ENCODE measurements around the gene KMT2B.

KMT2B gene

DNA sequence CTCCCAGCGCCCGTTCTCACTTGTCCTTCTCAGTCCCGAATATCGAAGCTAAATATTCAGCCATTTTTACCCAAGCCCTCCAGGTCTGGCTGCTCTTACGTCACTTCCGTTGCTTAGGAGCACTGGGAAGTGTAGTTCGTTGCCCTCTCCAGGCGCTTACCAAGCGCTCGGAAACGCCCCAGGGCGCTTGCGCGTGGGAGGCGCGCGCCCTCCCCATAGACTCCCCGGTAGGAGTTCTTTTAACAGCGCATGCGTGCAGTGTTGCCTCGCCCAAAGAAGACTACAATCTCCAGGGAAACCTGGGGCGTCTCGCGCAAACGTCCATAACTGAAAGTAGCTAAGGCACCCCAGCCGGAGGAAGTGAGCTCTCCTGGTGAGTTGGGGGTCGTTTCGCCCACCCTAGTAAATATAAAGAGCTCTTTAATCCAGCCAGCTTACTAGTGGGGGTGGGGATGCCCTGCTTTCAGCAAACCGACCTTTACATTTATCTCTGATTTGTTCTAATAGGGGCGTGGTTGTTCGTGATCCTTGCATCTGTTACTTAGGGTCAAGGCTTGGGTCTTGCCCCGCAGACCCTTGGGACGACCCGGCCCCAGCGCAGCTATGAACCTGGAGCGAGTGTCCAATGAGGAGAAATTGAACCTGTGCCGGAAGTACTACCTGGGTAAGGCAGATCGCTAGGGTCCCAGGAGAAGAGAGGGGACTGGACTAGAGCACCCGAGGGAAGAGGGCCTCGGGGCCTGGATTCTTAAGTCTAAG, 27.7 kb downstream of the KMT2B start, which contains the start of the genes PSENEN and U2AF1L4:
Gene PSENEN (plus strand): TSS at position 324 of the 759 bp plus-strand sequence. CDS start 280 bp downstream, at position 604.
Gene U2AF1L4 (minus strand): TSS at position 91 of the 759 bp plus-strand sequence. CDS start 27 bp downstream, at position 64.
- peak; percentile 94 for FAIRE-seq
- peak; percentile 74 for DNase-seq (ENCODE audit: insufficient read length, low spot score)
- peak; percentile 2; the same call in 1 of the 2 replicates for TF ChIP-seq TAF1 (IDR thresholded peaks at IDR 0.05; ENCODE audit: low read depth, low read length)
- no peak; the same call in 1 of the 2 replicates for TF ChIP-seq POLR2AphosphoS5 (IDR thresholded peaks at IDR 0.05; ENCODE audit: low read depth, low read length)
- peak; percentile 69 for TF ChIP-seq SPI1 (IDR thresholded peaks at IDR 0.05; ENCODE audit: low read depth, low read length)

DNA sequence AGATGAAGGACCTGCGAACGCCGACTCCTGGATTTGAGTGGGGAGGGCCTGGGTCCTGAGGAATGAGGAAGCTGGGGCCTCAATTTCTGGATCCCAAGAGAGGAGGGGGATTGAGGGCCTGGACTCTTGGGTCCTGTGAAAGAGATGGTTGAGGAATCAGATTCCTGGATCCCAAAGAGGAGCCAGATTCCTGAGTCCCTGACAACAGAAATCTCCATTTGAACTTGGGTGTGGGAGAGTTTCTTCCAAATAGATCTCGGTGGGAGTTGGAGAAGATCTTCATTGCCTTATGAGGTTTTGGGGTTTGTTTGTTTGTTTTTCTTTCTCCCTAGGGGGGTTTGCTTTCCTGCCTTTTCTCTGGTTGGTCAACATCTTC, 28.3 kb downstream of the KMT2B start:
- no peak for DNase-seq (ENCODE audit: insufficient read length, low spot score)
- TF ChIP-seq SPI1 (IDR thresholded peaks at IDR 0.05; ENCODE audit: low read depth, low read length), result no peak
- TF ChIP-seq POLR2A (IDR thresholded peaks at IDR 0.05; ENCODE audit: low read depth, low read length), result no peak
- no peak for TF ChIP-seq POLR2AphosphoS5 (IDR thresholded peaks at IDR 0.05; ENCODE audit: low read depth, low read length)
- no peak for TF ChIP-seq POU2F2 (IDR thresholded peaks at IDR 0.05; ENCODE audit: low read depth, low read length)
- no peak for TF ChIP-seq TAF1 (IDR thresholded peaks at IDR 0.05; ENCODE audit: low read depth, low read length)
- no peak for TF ChIP-seq PAX5 (IDR thresholded peaks at IDR 0.05; ENCODE audit: insufficient read depth, low read length, severe bottlenecking)
- FAIRE-seq, result no peak

DNA sequence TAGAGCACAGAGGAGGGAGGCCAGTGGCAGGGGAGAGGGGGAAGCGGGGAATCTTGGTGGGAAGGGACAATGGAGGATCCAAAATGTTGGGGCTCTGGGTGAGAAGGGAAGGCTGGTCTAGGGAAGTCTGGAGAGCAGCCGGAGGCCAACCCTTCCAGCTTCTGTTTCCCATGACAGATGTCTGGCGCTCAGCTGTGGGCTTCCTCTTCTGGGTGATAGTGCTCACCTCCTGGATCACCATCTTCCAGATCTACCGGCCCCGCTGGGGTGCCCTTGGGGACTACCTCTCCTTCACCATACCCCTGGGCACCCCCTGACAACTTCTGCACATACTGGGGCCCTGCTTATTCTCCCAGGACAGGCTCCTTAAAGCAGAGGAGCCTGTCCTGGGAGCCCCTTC, 28.7 kb downstream of the KMT2B start:
- FAIRE-seq, result no peak
- DNase-seq (ENCODE audit: insufficient read length, low spot score), result no peak
- TF ChIP-seq POLR2A (IDR thresholded peaks at IDR 0.05; ENCODE audit: low read depth, low read length) (no peak), POU2F2 (IDR thresholded peaks at IDR 0.05; ENCODE audit: low read depth, low read length) (no peak), TAF1 (IDR thresholded peaks at IDR 0.05; ENCODE audit: low read depth, low read length) (no peak)

DNA sequence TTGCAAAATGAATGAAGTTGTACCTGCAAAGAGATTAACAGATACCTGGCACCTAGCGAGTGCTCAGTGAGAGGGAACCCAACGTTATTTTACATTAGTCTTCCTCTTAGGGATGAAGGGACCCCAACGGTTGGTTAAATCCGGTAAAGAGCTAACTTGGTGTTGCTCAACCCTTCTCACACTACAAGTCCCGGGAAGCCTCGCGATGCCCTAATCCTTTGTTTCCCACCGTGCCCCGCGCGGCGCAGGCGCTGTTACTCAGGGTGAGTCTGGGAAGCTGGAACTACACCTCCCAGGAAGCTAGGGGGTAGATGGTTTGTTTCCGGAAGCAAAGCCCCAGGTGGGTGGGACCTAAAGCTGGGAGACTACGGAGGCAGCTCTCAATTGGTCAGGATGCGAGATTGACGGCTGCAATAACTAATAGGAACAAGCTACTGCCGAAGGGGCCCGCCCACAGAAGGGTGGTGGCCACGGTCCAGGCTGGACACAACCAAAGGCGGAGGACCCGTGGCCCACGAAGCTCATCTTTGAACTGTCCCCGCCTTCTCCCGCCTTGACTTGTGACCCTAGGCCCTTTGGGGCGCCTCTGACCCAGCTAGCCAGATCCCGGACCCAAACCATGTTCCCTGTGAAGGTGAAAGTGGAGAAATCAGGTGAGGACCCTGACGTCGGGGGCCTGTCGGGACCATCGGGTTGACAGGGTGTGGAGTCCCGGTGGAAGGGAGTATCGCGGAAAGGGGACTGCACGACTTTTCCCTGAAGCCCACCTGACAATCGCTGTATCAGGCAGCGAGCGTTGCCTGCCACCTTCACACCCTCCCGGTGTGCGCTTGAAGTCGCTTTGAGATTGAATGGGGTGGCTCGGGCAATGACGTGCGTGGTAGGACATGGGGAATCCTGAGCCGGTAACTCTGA, 30.6 kb downstream of the KMT2B start, which contains the start of gene LIN37:
Gene LIN37 (plus strand): TSS at position 471 of the 915 bp plus-strand sequence. CDS start 149 bp downstream, at position 620.
- FAIRE-seq (peak; percentile 98), DNase-seq (ENCODE audit: insufficient read length, low spot score) (peak; percentile 84)
- no peak for TF ChIP-seq TAF1 (IDR thresholded peaks at IDR 0.05; ENCODE audit: low read depth, low read length)
- TF ChIP-seq POLR2A (IDR thresholded peaks at IDR 0.05; ENCODE audit: low read depth, low read length), result peak; percentile 26; the same call in 1 of the 2 replicates
- no peak for TF ChIP-seq PAX5 (IDR thresholded peaks at IDR 0.05; ENCODE audit: insufficient read depth, low read length, severe bottlenecking)
- TF ChIP-seq POLR2AphosphoS5 (IDR thresholded peaks at IDR 0.05; ENCODE audit: low read depth, low read length), result 0 out of 2 replicates have a peak, but pooled peaks have one; percentile 31
- TF ChIP-seq POU2F2 (IDR thresholded peaks at IDR 0.05; ENCODE audit: low read depth, low read length), result peak; percentile 55; the same call in 1 of the 2 replicates
- TF ChIP-seq SPI1 (IDR thresholded peaks at IDR 0.05; ENCODE audit: low read depth, low read length), result no peak

DNA sequence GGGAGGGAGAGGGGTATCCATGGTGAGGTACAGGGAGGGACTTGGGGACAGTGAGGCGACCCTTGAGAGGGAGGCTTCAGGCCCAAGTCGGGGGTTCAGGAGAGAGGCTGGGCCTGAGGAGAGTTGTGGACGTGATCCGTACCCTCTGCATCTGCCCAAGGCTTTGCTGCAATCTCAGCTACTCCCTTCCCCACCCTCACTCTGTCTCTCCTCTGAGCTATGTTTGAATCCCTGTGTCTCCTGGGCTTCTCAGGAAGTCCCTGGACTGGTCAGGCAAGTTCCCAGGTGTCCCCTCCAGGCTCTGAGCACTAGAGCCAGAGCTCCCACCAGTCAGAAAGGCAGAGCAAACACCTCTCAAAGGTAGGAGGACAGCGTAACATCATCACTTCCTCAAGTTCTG, 32.4 kb downstream of the KMT2B start:
- DNase-seq (ENCODE audit: insufficient read length, low spot score), result no peak
- no peak for FAIRE-seq
- TF ChIP-seq TAF1 (IDR thresholded peaks at IDR 0.05; ENCODE audit: low read depth, low read length), result no peak
- TF ChIP-seq PAX5 (IDR thresholded peaks at IDR 0.05; ENCODE audit: insufficient read depth, low read length, severe bottlenecking), result no peak
- TF ChIP-seq POLR2AphosphoS5 (IDR thresholded peaks at IDR 0.05; ENCODE audit: low read depth, low read length), result no peak
- no peak for TF ChIP-seq POLR2A (IDR thresholded peaks at IDR 0.05; ENCODE audit: low read depth, low read length)
- no peak for TF ChIP-seq SPI1 (IDR thresholded peaks at IDR 0.05; ENCODE audit: low read depth, low read length)
- no peak for TF ChIP-seq POU2F2 (IDR thresholded peaks at IDR 0.05; ENCODE audit: low read depth, low read length)

DNA sequence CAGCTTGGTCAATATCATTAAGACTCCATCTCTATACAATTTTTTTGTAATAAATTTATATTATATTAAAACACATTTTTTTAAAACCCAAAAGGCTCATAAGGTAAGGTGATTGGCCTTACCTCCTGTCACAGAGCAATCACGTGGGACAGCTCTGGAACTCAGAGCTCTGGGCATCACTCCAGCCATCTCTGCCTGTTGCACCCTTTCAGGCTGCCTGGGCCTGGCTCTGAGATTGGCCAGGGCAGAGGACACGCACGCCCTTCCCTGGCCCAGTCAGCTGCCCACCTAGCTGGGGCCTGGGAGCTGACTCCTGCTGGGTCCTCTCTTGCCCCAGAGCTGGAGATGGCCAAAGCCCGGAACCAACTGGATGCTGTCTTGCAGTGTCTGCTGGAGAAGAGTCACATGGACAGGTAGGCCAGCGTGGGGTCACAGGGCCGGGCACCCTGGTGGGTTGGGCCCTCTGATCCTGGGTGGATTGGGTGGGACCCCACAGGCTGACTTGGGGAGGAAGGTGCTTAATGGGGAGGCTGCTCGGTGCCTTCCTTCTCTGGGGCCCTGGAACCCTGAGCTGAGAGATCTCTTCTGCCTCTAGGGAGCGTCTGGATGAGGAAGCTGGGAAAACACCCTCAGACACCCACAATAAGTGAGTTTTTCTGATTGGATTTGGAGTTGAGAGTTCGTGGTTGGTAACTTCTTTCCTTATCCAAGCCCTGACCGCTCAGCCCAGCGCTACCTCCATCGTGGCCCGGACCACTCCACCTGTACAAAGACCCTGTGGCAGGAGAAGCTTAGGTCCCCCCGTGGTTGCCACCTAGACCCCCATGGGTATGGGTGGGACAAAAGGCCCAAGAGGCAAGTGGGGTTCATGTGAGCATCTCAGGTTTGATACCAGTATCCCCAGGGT, 34.3 kb downstream of the KMT2B start:
- TF ChIP-seq TAF1 (IDR thresholded peaks at IDR 0.05; ENCODE audit: low read depth, low read length) (no peak), POU2F2 (IDR thresholded peaks at IDR 0.05; ENCODE audit: low read depth, low read length) (no peak), POLR2A (IDR thresholded peaks at IDR 0.05; ENCODE audit: low read depth, low read length) (no peak), SPI1 (IDR thresholded peaks at IDR 0.05; ENCODE audit: low read depth, low read length) (no peak), PAX5 (IDR thresholded peaks at IDR 0.05; ENCODE audit: insufficient read depth, low read length, severe bottlenecking) (no peak), POLR2AphosphoS5 (IDR thresholded peaks at IDR 0.05; ENCODE audit: low read depth, low read length) (no peak)
- no peak for DNase-seq (ENCODE audit: insufficient read length, low spot score)
- FAIRE-seq, result no peak

DNA sequence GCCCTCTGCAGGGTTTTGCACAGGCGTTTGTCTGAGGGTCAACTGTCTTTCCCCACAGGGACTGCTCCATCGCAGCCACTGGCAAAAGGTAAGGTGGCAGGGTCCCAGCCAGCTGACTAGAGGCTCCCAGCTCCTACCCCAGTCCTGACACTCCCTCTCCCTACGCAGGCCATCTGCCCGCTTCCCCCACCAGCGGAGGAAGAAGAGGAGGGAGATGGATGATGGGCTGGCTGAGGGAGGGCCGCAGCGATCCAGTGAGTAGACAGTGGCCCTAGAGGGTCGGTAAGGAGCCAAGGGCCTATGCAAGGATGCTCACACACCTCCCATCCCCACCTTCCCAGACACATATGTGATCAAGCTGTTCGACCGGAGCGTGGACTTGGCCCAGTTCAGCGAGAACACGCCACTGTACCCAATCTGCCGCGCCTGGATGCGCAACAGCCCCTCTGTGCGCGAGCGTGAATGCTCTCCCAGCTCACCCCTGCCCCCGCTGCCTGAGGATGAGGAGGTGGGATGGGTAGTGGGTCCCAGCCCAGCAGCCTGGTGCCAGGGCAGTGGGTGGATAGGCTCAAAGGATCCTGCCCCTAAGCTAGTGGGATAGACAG, 35.0 kb downstream of the KMT2B start:
- DNase-seq (ENCODE audit: insufficient read length, low spot score) (no peak), FAIRE-seq (no peak)
- TF ChIP-seq POU2F2 (IDR thresholded peaks at IDR 0.05; ENCODE audit: low read depth, low read length), result no peak
- no peak for TF ChIP-seq POLR2AphosphoS5 (IDR thresholded peaks at IDR 0.05; ENCODE audit: low read depth, low read length)
- no peak for TF ChIP-seq TAF1 (IDR thresholded peaks at IDR 0.05; ENCODE audit: low read depth, low read length)
- no peak for TF ChIP-seq SPI1 (IDR thresholded peaks at IDR 0.05; ENCODE audit: low read depth, low read length)
- no peak for TF ChIP-seq PAX5 (IDR thresholded peaks at IDR 0.05; ENCODE audit: insufficient read depth, low read length, severe bottlenecking)
- no peak for TF ChIP-seq POLR2A (IDR thresholded peaks at IDR 0.05; ENCODE audit: low read depth, low read length)

All from GM12891 (cell line).